HEK293T (cell line): ENCODE data around the gene CTDSPL.

Experiments used
- BHLHE40 ChIP-seq: fragments of 450-650 bp; IDR thresholded peaks from 2 replicates; pipeline ENCODE4 v1.6.1; 2016; ENCODE audit warnings: mild to moderate bottlenecking, moderate library complexity, borderline replicate concordance
- ELF4 ChIP-seq: fragments of 450-650 bp; IDR thresholded peaks from 2 replicates; pipeline ENCODE4 v1.6.1; 2017; ENCODE audit warnings: antibody characterized with exemption
- FOXM1 ChIP-seq: fragments of 450-650 bp; IDR thresholded peaks from 2 replicates; pipeline ENCODE4 v1.6.1; 2017; ENCODE audit warnings: mild to moderate bottlenecking, borderline replicate concordance
- HDGF ChIP-seq: fragments of 450-650 bp; IDR thresholded peaks from 2 replicates; pipeline ENCODE4 v1.6.1; 2017; ENCODE audit warnings: antibody characterized with exemption, borderline replicate concordance
- L3MBTL2 ChIP-seq: fragments of 450-650 bp; conservative IDR thresholded peaks from 2 replicates; pipeline ENCODE4 v1.6.1; 2016; ENCODE audit warnings: mild to moderate bottlenecking
- LEF1 ChIP-seq: fragments of 450-650 bp; IDR thresholded peaks from 2 replicates; pipeline ENCODE4 v1.6.1; 2017; ENCODE audit warnings: mild to moderate bottlenecking, borderline replicate concordance
- NFRKB ChIP-seq: fragments of 450-650 bp; IDR thresholded peaks from 2 replicates; pipeline ENCODE4 v1.6.1; 2016; ENCODE audit warnings: mild to moderate bottlenecking, moderate library complexity
- SP1 ChIP-seq: fragments of 450-650 bp; IDR thresholded peaks from 2 replicates; pipeline ENCODE4 v1.6.1; 2017
- TF ChIP-seq, protein P1 (sequence below): fragments of 450-650 bp; IDR thresholded peaks from 2 replicates; pipeline ENCODE4 v1.6.1; 2016

DNA sequence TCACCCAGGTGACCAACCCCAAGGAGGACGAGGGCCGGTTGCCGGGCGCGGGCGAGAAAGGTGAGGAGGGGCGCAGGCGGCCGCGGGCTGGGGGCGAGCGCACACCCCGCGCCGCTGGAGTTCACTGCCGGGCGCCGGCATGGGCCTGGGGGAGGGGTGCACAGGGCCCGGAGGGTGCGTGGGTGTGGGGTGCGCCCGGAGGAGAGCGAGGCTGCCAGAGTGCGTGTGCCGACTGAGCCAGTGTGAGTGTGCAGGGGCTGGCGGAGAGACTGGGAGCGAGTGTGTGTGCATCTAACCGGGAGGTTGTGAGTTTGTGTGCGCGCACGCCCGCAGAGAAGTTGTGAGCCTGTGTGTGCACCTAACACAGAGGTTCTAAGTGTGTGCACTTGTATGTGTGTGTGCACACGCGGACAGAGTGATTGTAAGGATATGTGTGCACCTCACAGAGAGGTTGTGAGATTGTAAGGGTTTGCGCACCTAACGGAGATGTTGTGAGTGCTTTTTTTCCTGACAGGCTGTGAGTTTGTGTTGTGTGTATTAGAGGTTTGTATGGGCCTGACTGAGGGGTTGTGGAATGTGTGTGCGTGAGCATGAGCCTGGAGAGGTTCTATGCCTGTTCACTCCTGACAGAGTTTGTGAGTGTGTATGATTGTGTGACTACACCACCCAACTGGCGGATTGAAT is 681 bp downstream of the CTDSPL start:
- TF ChIP-seq ELF4 (no peak), HDGF (no peak), L3MBTL2 (no peak), SP1 (no peak), FOXM1 (no peak), BHLHE40 (no peak), LEF1 (no peak), NFRKB (no peak)
- TF ChIP-seq, protein P1, sequence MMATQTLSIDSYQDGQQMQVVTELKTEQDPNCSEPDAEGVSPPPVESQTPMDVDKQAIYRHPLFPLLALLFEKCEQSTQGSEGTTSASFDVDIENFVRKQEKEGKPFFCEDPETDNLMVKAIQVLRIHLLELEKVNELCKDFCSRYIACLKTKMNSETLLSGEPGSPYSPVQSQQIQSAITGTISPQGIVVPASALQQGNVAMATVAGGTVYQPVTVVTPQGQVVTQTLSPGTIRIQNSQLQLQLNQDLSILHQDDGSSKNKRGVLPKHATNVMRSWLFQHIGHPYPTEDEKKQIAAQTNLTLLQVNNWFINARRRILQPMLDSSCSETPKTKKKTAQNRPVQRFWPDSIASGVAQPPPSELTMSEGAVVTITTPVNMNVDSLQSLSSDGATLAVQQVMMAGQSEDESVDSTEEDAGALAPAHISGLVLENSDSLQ: no peak
